Adrenal gland (tissue), 5 donors: ENCODE data around the gene BBS9.

Experiments
- POLR2A ChIP-seq, 2 donors: fragments of 450-650 bp; IDR thresholded peaks; one replicate each; pipeline ENCODE4 v1.6.1; 2017; ENCODE audit warnings: antibody characterized with exemption in 2 of 2, mild to moderate bottlenecking in 2 of 2, moderate library complexity in 1 of 2
- TF ChIP-seq, protein P1 (sequence below), 6 experiments: fragments of 450-650 bp in 4 of 6; fragments of 200-600 bp in 2 of 6; sonication (generic) in 1 of 6; IDR thresholded peaks; 1 replicate in 5 of 6; 2 replicates in 1 of 6; pipeline versions ENCODE4 v1.5.1 to v1.8.0; 2016 to 2021; ENCODE audit warnings: antibody characterized with exemption in 6 of 6, mild to moderate bottlenecking in 2 of 6, moderate library complexity in 1 of 6
- donor health status: DM: no; HTN: no; CAD: no.

DNA sequence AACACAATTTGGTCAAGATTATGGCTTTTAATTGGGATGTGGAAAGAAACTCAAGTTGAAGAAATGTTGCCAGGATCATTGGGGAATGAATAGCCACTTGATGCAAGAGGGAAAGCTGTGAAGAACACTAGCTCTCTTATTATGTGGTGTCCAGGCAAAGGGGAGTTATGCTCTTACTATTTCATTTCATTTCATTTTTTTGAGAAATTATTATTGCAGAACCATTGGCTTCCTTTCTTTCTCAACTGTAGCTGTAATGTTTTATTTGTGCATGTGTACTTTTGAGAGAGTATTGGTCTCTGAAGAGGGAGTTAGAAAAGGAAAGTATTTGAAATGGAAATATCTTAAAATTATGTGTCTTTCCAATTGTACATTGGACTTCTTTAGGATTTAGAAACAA is 463.4 kb downstream of the BBS9 start:
- TF ChIP-seq, protein P1, sequence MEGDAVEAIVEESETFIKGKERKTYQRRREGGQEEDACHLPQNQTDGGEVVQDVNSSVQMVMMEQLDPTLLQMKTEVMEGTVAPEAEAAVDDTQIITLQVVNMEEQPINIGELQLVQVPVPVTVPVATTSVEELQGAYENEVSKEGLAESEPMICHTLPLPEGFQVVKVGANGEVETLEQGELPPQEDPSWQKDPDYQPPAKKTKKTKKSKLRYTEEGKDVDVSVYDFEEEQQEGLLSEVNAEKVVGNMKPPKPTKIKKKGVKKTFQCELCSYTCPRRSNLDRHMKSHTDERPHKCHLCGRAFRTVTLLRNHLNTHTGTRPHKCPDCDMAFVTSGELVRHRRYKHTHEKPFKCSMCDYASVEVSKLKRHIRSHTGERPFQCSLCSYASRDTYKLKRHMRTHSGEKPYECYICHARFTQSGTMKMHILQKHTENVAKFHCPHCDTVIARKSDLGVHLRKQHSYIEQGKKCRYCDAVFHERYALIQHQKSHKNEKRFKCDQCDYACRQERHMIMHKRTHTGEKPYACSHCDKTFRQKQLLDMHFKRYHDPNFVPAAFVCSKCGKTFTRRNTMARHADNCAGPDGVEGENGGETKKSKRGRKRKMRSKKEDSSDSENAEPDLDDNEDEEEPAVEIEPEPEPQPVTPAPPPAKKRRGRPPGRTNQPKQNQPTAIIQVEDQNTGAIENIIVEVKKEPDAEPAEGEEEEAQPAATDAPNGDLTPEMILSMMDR (IDR thresholded peaks at IDR 0.05): no peak
- TF ChIP-seq POLR2A (IDR thresholded peaks at IDR 0.05): no peak
